Measurements from ENCODE around the gene GPATCH1.
A peak's percentile ranks its signal among the peaks of the same experiment; 100 is the strongest.

GPATCH1 gene

DNA sequence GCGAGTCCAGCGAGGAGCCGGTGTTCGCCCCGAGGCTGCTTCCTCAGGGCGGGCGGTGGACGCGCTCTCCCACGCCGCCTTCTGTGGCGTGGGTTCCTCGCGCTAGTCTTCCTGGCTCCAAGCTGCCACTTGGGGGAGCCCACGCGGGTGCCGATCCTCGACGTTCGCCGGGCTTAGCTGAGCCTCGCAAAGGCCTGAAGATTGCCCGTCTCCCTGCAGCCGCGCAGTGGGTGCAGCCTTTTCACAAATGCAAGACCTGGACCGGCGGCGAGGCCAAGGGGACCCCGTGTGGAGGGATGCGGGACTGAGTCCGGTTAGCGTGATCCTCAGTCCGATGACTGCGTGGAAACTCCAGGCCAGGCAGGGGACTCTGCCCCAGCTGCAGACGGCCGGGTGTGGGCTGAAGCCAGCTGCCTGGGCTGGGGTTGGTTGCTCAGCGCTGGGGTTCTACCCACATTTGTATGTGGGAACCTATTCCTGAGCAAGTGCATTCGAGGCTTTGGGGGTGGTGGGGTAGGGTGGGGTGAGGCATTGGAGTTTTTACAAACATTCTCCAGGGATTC, 96.5 kb downstream of the GPATCH1 start:
- no peaks in the 10 kb centered on the region for H3F3A ChIP-seq (ENCODE audit: insufficient read depth)
- no peaks in the 10 kb centered on the region for H3K27me3 ChIP-seq (ENCODE audit: low read length)
- H3K9ac ChIP-seq (ENCODE audit: low read length) = peak overlapping the region; percentile 92
- H2AFZ ChIP-seq (ENCODE audit: low read depth, low read length, severe bottlenecking) = peak overlapping the region; percentile 21
- H3K9me3 ChIP-seq (ENCODE audit: insufficient read depth, low read length) = no peaks in the 10 kb centered on the region
- H3K4me2 ChIP-seq (ENCODE audit: low read depth, low read length, poor library complexity, severe bottlenecking) = peak overlapping the region; percentile 59
- no peak overlapping the region for H3K27ac ChIP-seq (ENCODE audit: low read depth, low read length)
- peak overlapping the region; percentile 49 for H3K4me3 ChIP-seq (ENCODE audit: insufficient read depth, low read length, poor library complexity, severe bottlenecking)
- TF ChIP-seq EZH2phosphoT487 (conservative IDR thresholded peaks at IDR 0.05; ENCODE audit: low read length) = no peak
- TF ChIP-seq, protein P1, sequence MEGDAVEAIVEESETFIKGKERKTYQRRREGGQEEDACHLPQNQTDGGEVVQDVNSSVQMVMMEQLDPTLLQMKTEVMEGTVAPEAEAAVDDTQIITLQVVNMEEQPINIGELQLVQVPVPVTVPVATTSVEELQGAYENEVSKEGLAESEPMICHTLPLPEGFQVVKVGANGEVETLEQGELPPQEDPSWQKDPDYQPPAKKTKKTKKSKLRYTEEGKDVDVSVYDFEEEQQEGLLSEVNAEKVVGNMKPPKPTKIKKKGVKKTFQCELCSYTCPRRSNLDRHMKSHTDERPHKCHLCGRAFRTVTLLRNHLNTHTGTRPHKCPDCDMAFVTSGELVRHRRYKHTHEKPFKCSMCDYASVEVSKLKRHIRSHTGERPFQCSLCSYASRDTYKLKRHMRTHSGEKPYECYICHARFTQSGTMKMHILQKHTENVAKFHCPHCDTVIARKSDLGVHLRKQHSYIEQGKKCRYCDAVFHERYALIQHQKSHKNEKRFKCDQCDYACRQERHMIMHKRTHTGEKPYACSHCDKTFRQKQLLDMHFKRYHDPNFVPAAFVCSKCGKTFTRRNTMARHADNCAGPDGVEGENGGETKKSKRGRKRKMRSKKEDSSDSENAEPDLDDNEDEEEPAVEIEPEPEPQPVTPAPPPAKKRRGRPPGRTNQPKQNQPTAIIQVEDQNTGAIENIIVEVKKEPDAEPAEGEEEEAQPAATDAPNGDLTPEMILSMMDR (IDR thresholded peaks at IDR 0.05; ENCODE audit: insufficient read depth, low read length, poor library complexity, severe bottlenecking) = no peak
- H3K79me2 ChIP-seq (ENCODE audit: insufficient read depth, low read length) = no peaks in the 10 kb centered on the region
- no peaks in the 10 kb centered on the region for H3K36me3 ChIP-seq (ENCODE audit: low read length)
- no peaks in the 10 kb centered on the region for H4K20me1 ChIP-seq (ENCODE audit: low read depth, low read length)
- H3K9me2 ChIP-seq (replicated peaks; ENCODE audit: insufficient read depth, low read length) = no peaks in the 10 kb centered on the region
